Lower lobe of right lung (tissue), 2 donors: Measurements from ENCODE around the gene MPPED1. TPM values are rescaled to one million over a fixed set of nuclear protein-coding genes. Genes with fewer than 3 reads are reported as not detected.

Experiments
- ATAC-seq, 2 donors: fragments of 200-7000 bp; cut with Tn5 transposase; one replicate each; pipeline ENCODE4 v1.9.1; 2020 to 2022; ENCODE audit warnings: mild to moderate bottlenecking in 2 of 2, moderate library complexity in 2 of 2
- DNase-seq: peaks from one replicate; pipeline ENCODE4 v3.0.0-alpha.2; 2020
- H3K27ac ChIP-seq: fragments of 200-600 bp; one replicate; pipeline ENCODE4 v1.8.0; 2022
- H3K27me3 ChIP-seq: fragments of 200-600 bp; one replicate; pipeline ENCODE4 v1.8.0; 2022; ENCODE audit warnings: low read depth
- H3K36me3 ChIP-seq: fragments of 200-600 bp; one replicate; pipeline ENCODE4 v1.8.0; 2022; ENCODE audit warnings: mild to moderate bottlenecking
- H3K4me1 ChIP-seq: fragments of 200-600 bp; one replicate; pipeline ENCODE4 v1.8.0; 2022
- H3K4me3 ChIP-seq: fragments of 200-600 bp; one replicate; pipeline ENCODE4 v1.8.0; 2022; ENCODE audit warnings: mild to moderate bottlenecking
- H3K9me3 ChIP-seq: fragments of 200-600 bp; one replicate; pipeline ENCODE4 v1.8.0; 2022
- intact Hi-C: fragments of 100-400 bp; cut with DNase I; formaldehyde crosslinking; loops from one replicate; pipeline ENCODE4 v1.11.0; 2022
- total RNA-seq: library from RNA; stranded (reverse); fragmentation: NEBNext Ultra II Directional; extraction: Animal tissue kit (Norgen Biotek cat#: 25700); gene quantifications from one replicate; pipeline ENCODE4 v1.2.1, GENCODE V29; 2021
- TF ChIP-seq, protein P1 (sequence below): fragments of 200-600 bp; IDR thresholded peaks from one replicate; pipeline ENCODE4 v1.8.0; 2022; ENCODE audit warnings: antibody characterized with exemption, mild to moderate bottlenecking
- donor health status: DM: no; HTN: yes; CAD: no; lungs with severe emphysema.

Gene MPPED1
- total RNA-seq, 1 donor from 2014 or later: not detected

GRCh38 chr22:43428521-43428920, 16.7 kb downstream of the MPPED1 start:
- ATAC-seq: no peak
- no peaks in the 10 kb centered on the region for H3K9me3 ChIP-seq
- H3K27ac ChIP-seq: no peak overlapping the region
- intact Hi-C loops: no loop called here
- DNase-seq: peak; percentile 24
- TF ChIP-seq, protein P1, sequence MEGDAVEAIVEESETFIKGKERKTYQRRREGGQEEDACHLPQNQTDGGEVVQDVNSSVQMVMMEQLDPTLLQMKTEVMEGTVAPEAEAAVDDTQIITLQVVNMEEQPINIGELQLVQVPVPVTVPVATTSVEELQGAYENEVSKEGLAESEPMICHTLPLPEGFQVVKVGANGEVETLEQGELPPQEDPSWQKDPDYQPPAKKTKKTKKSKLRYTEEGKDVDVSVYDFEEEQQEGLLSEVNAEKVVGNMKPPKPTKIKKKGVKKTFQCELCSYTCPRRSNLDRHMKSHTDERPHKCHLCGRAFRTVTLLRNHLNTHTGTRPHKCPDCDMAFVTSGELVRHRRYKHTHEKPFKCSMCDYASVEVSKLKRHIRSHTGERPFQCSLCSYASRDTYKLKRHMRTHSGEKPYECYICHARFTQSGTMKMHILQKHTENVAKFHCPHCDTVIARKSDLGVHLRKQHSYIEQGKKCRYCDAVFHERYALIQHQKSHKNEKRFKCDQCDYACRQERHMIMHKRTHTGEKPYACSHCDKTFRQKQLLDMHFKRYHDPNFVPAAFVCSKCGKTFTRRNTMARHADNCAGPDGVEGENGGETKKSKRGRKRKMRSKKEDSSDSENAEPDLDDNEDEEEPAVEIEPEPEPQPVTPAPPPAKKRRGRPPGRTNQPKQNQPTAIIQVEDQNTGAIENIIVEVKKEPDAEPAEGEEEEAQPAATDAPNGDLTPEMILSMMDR: no peak
- no peaks in the 10 kb centered on the region for H3K36me3 ChIP-seq
- no peaks in the 10 kb centered on the region for H3K4me1 ChIP-seq
- peaks cover 63% of the 10 kb centered on the region for H3K27me3 ChIP-seq
- H3K4me3 ChIP-seq: no peak overlapping the region

DNA sequence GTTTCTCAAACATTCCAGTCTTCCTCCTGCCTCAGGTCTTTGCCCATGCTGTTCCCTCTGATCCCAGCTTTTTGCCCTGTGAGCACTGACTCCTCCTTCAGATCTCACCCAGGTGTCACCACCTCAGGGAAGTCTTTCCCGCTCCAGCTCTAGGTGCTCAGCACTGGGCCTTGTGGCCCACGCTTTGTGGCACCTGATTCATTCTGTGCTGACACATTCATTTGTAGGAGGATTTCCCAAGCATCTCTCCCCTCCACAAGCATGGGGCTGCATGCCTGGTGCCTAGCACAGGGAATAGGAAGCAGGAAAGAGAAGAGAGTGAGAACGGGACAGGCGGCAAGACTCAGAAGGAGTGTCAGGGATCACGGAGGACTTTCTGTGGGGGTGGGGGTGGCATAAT, 17.6 kb downstream of the MPPED1 start:
- Histone ChIP-seq H3K27ac (no peak overlapping the region), H3K36me3 (no peaks in the 10 kb centered on the region), H3K4me3 (no peak overlapping the region), H3K27me3 (peaks cover 69% of the 10 kb centered on the region), H3K4me1 (no peaks in the 10 kb centered on the region), H3K9me3 (no peaks in the 10 kb centered on the region)
- DNase-seq (peak; percentile 9), ATAC-seq (no peak)
- intact Hi-C loops: no loop called here
- TF ChIP-seq, protein P1: no peak

DNA sequence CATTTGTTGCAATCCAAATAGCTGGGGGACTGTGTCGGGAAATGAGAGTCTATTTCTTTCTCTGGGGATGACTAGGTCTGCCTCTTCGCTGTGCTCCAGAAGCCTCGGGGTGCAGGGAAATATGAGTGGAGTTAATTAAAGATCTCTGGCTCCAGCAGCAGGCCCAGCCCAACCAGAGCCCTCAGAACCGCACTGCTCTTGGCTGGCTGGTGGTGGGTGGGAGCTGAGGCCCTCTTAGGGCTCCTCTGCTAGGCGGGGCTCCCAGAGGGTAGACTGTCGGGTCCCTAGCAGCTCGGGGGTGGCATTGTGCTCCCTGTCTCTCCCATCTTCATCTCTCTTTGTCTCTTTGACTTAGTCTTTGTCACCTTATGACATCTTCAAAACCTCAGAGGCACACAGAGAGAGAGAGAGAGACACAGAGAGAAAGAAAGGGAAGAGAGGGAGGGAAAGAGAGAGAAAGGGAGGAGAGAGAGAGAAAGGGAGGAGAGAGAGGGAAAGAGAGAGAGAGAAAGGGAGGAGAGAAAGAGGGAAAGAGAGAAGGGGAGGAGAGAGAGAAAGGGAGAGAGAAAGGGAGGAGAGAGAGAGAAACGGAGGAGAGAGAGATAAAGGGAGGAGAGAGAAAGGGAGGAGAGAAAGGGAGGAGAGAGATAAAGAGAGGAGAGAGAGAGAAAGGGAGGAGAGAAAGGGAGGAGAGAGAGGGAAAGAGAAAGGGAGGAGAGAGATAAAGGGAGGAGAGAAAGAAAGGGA, 20.2 kb downstream of the MPPED1 start:
- DNase-seq: peak; percentile 19
- TF ChIP-seq, protein P1: no peak
- Histone ChIP-seq H3K27me3 (peaks cover 63% of the 10 kb centered on the region), H3K27ac (no peak overlapping the region), H3K36me3 (no peaks in the 10 kb centered on the region), H3K4me3 (no peak overlapping the region), H3K9me3 (no peaks in the 10 kb centered on the region), H3K4me1 (no peaks in the 10 kb centered on the region)
- no peak for ATAC-seq
- intact Hi-C loops: no loop called here

DNA sequence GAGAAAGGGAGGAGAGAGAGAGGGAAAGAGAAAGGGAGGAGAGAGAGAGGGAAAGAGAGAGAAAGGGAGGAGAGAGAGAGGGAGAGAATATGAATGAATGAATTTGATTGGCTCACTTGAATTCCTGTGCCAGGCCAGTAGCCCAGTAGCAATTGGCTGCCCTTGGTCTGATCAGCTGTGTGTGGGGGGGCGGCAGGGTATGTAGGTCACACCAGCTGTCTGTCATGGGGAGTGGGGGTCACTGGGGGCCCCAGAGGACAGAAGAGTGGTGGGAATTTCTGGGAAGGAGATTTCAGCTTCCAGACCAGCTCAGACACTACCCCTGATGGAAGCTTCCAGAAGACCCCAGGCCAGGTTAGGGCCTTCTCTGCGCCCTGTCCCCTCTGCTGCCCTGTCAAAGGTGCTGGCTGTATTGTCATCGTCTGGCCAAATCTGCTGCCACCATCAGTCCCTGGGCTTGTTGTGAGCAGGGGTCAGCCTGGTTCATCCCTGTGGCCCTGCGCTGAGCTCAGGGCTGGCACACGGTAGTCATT, 21.1 kb downstream of the MPPED1 start:
- H3K27me3 ChIP-seq: peaks cover 54% of the 10 kb centered on the region
- H3K4me1 ChIP-seq: no peaks in the 10 kb centered on the region
- H3K9me3 ChIP-seq: no peaks in the 10 kb centered on the region
- DNase-seq: peak; percentile 14
- ATAC-seq: no peak
- H3K4me3 ChIP-seq: no peak overlapping the region
- H3K27ac ChIP-seq: no peak overlapping the region
- TF ChIP-seq, protein P1: no peak
- intact Hi-C loops: no loop called here
- H3K36me3 ChIP-seq: no peaks in the 10 kb centered on the region

DNA sequence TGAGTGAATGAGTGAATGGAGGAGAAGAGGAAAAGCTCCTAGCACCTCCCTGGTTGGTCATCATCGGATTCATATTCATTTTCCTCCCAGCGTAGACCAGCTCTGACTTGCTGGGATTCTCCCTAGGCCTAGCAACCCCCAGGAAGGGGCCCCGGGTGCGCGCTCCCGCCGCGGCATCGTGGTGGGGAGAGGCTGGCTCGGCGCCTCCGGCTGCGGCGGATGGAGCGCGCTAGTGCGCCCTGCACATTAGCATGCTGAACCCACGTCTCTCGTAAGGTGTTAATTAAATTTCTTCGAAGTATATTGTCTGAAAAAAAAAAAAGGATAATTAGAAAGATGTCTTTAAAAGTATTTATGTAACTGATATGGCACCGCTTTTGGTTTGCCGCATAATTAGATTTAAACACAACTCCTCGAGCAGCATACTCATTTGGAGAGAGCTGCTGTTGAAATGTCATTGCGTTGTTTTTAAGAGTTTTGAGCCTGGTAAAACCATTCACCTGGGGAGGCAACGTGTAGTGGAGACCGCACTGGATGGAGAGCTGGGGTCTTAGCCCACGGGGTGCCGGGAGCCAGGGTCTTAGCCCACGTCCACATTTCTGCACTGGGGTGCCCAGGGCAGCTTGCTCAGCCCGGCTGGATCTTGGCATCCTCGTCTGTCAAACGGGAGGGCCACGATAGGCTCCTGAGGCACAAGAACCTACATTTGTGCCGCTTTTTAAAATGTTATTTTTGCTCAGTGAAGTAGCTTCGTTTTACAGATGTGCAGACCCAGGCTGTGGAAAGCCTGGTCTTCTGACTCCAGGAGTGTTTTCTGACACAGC, 21.8 kb downstream of the MPPED1 start:
- Histone ChIP-seq H3K27me3 (peaks cover 47% of the 10 kb centered on the region), H3K4me1 (no peaks in the 10 kb centered on the region), H3K4me3 (no peak overlapping the region), H3K27ac (no peak overlapping the region), H3K9me3 (no peaks in the 10 kb centered on the region), H3K36me3 (no peaks in the 10 kb centered on the region)
- DNase-seq (no peak), ATAC-seq (no peak)
- TF ChIP-seq, protein P1: no peak
- intact Hi-C loops: no loop called here
